Amniotic stem cell (primary cell): ENCODE measurements around the gene XRCC1.
"Not testable (repeated sequence)": the region's sequence is repeated elsewhere in the genome, so short reads cannot be mapped to it uniquely, and the experiment has no call there.

Source experiments
- DNase-seq: peaks from one replicate; lab custom pipeline; 2025; lab: John Stamatoyannopoulos, UW

Gene XRCC1

GRCh38 chr19:43600326-43600725, 25.0 kb upstream of the XRCC1 start:
- DNase-seq: not testable (repeated sequence)

- DNase-seq: no peak
Observed at GRCh38 chr19:43599635-43600295, 24.4 kb upstream of the XRCC1 start.

- no peak for DNase-seq
Observed at GRCh38 chr19:43598445-43599240, 23.3 kb upstream of the XRCC1 start.

GRCh38 chr19:43597876-43598275, 22.5 kb upstream of the XRCC1 start:
- no peak for DNase-seq

GRCh38 chr19:43596842-43597461, 21.6 kb upstream of the XRCC1 start:
- no peak for DNase-seq

GRCh38 chr19:43595999-43596841, 20.9 kb upstream of the XRCC1 start, which contains the start of the genes IRGQ and ZNF576:
IRGQ (minus strand) TSS chr19:43596134; CDS start chr19:43595338, 796 bp downstream.
ZNF576 (plus strand) TSS chr19:43596595; CDS start chr19:43597109, 514 bp downstream.
- peak; percentile 98 for DNase-seq

GRCh38 chr19:43595605-43595998, 20.3 kb upstream of the XRCC1 start:
- DNase-seq: no peak

GRCh38 chr19:43594710-43595604, 19.6 kb upstream of the XRCC1 start:
- DNase-seq: peak; percentile 32

- no peak for DNase-seq
Observed at GRCh38 chr19:43594081-43594697, 18.9 kb upstream of the XRCC1 start.

GRCh38 chr19:43592800-43593350, 17.5 kb upstream of the XRCC1 start:
- no peak for DNase-seq

GRCh38 chr19:43591904-43592772, 16.8 kb upstream of the XRCC1 start:
- DNase-seq: no peak

GRCh38 chr19:43589678-43590077, 14.4 kb upstream of the XRCC1 start:
- DNase-seq: no peak

- DNase-seq: no peak
Observed at GRCh38 chr19:43589277-43589676, 13.9 kb upstream of the XRCC1 start.

- DNase-seq: not testable (repeated sequence)
Observed at GRCh38 chr19:43587029-43587428, 11.7 kb upstream of the XRCC1 start.

- no peak for DNase-seq
Observed at GRCh38 chr19:43586346-43586745, 11.0 kb upstream of the XRCC1 start.

GRCh38 chr19:43584484-43584883, 9.2 kb upstream of the XRCC1 start:
- no peak for DNase-seq

- no peak for DNase-seq
Observed at GRCh38 chr19:43582495-43582894, 7.2 kb upstream of the XRCC1 start.

GRCh38 chr19:43581467-43581866, 6.1 kb upstream of the XRCC1 start:
- no peak for DNase-seq

GRCh38 chr19:43578787-43579186, 3.5 kb upstream of the XRCC1 start:
- no peak for DNase-seq
